HG03097 (cell line): Measurements from ENCODE around the gene OR51E2.
"Not testable (repeated sequence)": the region's sequence is repeated elsewhere in the genome, so short reads cannot be mapped to it uniquely, and the experiment has no call there.

Experiments
- ATAC-seq: cut with Tn5 transposase; IDR thresholded peaks from one replicate; pipeline ENCODE4 v1.9.1; 2021; ENCODE audit not compliant: unreplicated experiment, low FRiP score

Gene OR51E2, protein sequence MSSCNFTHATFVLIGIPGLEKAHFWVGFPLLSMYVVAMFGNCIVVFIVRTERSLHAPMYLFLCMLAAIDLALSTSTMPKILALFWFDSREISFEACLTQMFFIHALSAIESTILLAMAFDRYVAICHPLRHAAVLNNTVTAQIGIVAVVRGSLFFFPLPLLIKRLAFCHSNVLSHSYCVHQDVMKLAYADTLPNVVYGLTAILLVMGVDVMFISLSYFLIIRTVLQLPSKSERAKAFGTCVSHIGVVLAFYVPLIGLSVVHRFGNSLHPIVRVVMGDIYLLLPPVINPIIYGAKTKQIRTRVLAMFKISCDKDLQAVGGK

DNA sequence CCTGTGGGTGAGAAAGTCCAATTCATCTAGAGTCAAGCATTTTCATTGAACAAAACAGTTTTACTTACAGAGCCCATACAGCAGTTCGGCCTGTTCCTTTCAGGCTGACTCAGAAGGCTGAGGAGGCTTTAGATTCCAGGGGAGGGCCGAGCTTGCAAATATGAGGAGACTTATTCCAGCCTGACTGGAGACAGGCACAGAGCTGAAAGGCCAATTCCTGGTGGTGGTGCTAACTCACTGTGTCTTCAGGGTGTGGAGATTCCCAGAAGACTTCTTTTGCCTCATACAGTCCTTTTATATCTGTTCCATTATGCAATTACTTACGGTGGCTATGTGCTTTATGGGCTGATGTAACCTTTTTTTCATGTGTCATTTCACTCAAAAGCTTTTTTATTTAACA, at the start of gene OR51E2:
TSS of gene OR51E2 (minus strand) at position 269 of the 400 bp plus-strand sequence. CDS start 15,142 bp downstream, outside the sequence.
- ATAC-seq = no peak

DNA sequence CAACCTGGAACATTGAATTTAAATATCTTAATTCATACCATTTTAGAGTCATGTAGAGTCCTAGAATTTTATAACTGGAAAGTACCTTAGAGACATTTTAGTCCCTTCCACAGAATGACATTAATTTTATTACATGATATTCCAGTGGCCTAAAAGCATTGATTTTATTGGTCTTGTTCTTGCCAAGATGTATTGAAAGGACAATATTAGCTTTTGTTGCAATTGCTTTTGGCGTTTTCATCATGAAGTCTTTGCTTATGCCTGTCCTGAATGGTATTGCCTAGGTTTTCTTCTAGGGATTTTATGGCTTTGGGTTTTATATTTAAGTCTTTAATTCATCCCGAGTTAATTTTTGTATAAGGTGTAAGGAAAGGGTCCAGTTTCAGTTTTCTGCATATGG, 43.1 kb upstream of the OR51E2 start:
- ATAC-seq = no peak

GRCh38 chr11:4727171-4727570, 29.5 kb upstream of the OR51E2 start:
- ATAC-seq = no peak

- ATAC-seq = not testable (repeated sequence)
Observed at GRCh38 chr11:4722616-4723534, 25.2 kb upstream of the OR51E2 start.

DNA sequence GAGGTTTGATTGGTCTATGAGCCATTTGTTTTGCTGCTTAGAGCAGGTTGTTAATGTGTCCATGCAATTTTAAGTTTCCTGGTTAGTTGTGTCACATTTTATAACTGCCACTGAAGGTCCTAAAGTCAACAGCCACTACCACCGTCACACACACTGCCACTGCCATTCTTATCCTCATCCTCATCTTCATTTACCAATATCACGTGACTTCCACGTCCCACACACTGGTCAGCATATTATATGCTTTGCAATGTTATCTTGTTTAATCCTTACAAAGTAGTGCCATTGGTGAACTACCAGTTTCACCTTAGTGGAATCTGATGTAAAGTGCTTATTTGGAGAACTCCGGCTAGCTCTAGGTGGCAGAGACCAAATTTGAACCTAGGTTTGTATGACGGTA, 16.6 kb upstream of the OR51E2 start:
- ATAC-seq = no peak

DNA sequence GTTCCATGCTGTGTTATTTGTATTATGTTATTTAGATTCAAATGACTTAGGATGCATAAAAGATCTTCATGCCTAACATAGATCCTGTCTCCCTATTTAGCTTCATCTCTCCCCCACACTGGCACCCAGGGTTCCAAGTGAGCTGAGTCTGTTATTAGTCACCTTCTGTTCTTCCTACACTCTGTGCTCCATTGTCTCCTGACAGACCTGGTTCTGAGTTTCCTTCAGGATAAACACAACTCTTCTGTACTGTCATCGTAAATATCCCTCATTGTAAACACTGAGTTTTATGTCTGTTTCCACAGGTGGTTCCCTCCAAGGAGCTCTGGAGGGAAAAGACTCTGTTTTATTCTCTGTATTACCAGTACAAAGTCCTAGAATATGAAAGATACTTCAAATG, 15.6 kb upstream of the OR51E2 start:
- ATAC-seq = no peak

- no peak for ATAC-seq
Observed at GRCh38 chr11:4704790-4705334, 7.2 kb upstream of the OR51E2 start.

DNA sequence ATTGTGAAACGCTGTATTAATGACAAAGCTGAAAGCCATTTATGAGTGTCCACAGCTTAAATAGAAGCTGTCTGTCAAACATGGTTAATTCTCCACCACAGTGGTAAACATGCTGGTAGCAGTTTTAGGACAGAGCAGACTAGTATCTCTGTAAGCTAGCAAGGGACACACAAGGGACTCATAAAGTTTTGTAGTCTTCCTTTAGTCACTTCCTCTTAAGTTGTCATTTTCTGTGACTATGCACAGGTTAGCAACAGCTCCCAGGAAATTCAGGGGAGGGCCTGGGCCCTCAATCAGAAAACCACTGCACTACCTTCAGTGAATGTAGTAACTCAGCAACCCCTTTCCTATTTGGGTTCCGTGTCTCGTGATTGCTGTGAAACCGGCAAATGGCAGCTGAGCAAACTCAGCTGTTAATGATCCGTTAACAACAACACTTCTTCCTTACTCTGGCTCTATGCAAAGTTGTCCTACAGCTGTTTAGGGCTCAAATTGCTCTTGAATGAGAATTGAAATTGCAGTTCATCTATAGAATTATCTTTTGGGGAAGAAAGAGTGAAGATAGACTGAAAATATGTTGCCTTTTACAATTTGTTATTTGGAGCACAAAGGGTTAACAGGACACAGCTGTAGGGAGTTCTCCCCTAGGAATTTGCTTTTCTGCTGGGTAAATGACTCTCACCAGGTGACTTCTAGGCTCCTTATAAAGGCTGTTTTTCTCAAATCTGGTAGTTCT, 6.6 kb upstream of the OR51E2 start, which contains the start of gene MMP26:
TSS of gene MMP26 (plus strand) at position 731 of the 736 bp plus-strand sequence.
- ATAC-seq = peak; percentile 61

DNA sequence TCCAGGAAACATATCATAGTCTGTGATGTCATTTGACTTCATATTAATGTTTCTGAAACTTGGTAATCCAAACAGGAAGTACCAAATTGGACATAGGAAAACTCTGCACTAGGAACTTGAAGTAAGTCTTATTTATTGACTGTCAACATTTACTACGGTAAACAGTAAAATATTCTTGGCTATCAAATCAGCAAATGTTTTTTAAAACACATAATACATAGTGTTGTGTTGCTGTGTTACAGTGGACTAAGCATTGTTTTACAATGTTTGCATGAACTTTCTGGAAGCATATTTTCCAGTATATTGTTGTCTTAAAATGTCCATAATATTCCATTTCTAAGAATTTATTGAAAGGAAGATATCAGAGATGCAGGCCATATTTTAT, 2.8 kb upstream of the OR51E2 start:
- no peak for ATAC-seq

GRCh38 chr11:4699697-4700435, 2.2 kb upstream of the OR51E2 start:
- peak; percentile 77 for ATAC-seq

DNA sequence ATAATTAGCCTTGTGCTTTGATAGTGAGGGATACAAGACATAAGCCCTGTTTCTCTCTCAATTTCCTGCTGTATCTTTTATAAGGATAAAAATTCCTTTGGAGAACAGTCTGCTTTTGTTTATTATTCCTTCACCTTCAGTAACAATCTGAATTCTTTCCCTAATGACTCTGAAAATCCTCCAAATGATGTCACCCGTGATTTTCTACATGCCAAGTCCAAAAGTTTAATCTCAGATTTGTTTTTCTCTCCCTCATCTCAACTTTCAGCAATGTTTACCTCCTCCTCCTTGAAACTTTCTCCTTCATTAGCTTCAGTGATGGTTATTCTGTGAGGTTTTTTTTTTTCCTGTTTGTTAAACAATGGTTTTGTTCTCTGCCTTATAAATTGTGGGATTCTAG, 2.2 kb downstream of the OR51E2 start:
- ATAC-seq = no peak

DNA sequence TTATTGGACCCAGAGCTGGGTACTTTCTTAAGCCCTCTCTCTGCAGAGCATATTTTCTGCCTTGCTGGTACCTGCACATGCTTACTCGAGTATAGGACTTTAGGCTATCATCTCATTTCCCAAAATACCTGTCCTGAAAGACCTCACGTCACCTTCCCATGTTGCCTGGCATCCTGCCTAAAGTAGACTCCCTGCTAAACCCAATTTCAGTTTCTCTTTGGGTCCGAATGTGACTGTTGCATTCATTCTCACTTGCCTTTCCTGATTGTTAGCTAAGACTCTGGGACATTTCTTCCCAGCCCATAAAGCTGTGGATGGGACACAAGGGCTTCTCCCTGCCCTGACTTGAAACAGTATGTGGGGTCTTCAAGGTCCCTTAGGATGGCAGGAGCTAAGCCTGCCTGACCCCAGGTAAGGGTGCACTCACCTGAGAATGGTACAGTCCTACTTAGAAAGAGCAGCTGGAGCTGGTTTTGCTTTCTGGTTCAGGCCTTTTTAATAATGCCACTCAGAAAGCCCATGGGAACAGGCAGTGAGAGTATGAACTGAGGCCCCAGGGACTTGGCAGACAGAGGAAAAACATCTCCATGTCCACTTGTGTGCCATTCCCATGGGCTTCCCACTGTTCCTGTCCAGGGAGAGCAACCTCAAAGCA, 12.9 kb downstream of the OR51E2 start:
- ATAC-seq = no peak

- no peak for ATAC-seq
Observed at GRCh38 chr11:4682623-4683419, 14.8 kb downstream of the OR51E2 start.

DNA sequence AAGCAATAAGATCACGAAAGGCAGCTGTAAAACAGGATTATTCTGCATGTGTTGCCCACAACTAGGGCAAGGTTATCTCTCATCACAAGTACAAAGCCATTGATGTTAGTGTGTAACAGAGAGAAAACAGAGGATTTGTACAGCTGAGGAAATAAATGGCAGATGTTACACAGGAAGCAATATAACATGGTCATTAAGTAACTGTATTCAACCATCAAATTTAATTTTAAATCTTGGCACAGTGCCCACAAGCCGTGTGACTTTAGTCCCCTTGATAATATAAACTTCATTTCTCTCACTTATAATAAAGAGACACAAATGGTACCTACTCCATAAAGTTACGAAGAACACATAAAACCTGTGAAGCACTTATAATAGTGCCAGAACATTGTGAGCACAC, 17.3 kb downstream of the OR51E2 start:
- no peak for ATAC-seq

GRCh38 chr11:4677948-4678347, 19.7 kb downstream of the OR51E2 start:
- no peak for ATAC-seq

DNA sequence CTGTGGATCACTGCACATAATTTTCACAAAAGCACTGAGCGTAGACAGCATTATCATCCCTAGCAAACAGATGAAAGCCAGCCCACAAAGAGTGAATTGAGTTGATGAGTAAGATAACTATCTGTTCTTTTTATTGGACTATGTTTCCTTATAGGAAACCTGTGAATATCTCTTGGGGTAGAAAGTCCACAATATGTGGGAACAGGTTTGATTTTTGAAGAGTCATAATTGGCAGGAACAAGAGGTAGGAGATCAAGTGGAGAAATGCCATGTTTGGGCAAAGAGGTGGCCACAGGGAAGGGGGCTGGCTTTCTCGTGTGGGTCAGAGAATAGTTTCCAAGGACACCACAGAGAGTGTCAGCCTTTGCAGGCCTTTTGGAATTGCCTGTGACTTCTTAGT, 23.9 kb downstream of the OR51E2 start:
- no peak for ATAC-seq

- ATAC-seq = no peak
Observed at GRCh38 chr11:4672470-4672869, 25.2 kb downstream of the OR51E2 start.

DNA sequence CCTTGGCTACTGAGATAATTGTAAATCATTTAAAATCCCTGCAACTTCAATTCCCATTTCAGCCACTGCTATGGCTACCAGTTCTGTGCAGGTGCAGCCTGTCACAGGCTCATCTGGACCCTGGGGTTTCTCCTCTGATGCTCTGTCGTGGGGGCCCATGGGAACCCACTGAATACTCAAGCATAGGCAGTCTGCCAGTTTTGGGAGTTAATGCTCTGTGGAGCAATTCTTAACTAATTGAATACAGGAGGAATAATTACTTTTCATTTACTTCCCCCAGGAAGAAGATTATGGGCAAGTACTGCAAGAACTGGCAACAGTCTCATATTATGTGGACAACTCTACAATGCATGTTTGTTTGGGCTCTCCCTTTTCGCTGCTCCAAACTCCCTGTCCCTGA, 25.9 kb downstream of the OR51E2 start:
- ATAC-seq = no peak

DNA sequence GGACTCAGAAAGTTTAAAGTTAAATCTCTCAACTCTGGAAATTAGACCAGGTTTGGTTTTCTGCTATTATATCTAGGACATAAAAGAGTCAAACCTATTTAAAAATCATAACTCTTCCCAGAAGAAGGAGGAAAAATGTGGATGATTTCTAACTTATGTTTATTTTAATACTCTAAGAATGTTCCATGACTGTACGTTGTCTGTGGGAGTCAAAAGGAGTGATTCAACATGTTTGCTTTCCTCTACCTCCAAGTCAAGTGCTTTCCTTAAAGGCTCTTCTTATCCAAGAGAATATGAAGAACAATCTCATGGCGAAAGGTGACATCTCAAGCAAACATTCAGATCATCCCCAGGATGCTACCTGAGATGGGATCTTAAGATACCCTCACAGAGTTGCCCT, 32.2 kb downstream of the OR51E2 start:
- ATAC-seq = no peak
